B cell (primary cell): ENCODE results near the gene HPF1.

ENCODE experiments used
- CTCF ChIP-seq: fragments of 200-600 bp; IDR thresholded peaks from one replicate; pipeline ENCODE4 v1.8.0; 2022; ENCODE audit warnings: antibody characterized with exemption, mild to moderate bottlenecking
- EZH2 ChIP-seq: IDR thresholded peaks from 2 replicates; pipeline ENCODE4 v1.6.1; 2012; ENCODE audit warnings: borderline replicate concordance, low read depth, mild to moderate bottlenecking, moderate library complexity, low read length; ENCODE audit not compliant: insufficient read depth, poor library complexity, severe bottlenecking

GRCh38 chr4:169716677-169717076, 41.1 kb downstream of the HPF1 start:
- no peak for TF ChIP-seq EZH2
- TF ChIP-seq CTCF, result no peak
